Measurements from ENCODE around the gene ZFHX2.
"Not testable (repeated sequence)": the region's sequence is repeated elsewhere in the genome, so short reads cannot be mapped to it uniquely, and the experiment has no call there.

DNA sequence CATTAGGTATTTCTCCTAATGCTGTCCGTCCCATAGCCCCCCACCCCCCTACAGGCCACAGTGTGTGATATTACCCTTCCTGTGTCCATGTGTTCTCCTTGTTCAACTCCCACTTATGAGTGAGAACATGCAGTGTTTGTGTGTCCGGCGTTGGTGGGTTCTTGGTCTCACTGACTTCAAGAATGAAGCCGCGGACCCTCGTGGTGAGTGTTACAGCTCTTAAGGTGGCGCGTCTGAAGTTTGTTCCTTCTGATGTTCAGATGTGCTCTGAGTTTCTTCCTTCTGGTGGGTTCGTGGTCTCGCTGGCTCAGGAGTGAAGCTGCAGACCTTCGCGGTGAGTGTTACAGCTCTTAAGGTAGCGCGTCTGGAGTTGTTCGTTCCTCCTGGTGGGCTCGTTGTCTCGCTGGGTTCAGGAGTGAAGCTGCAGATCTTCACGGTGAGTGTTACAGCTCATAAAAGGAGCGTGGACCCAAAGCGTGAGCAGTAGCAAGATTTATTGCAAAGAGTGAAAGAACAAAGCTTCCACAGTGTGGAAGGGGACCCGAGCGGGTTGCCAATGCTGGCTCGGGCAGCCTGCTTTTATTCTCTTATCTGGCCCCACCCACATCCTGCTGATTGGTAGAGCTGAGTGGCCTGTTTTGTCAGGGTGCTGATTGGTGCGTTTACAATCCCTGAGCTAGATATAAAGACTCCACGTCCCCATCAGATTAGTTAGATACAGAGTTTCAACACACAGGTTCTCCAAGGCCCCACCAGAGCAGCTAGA lies 32.4 kb upstream of the ZFHX2 start:
- TF ChIP-seq POLR2A, CTCF (IDR thresholded peaks at IDR 0.05): not testable (repeated sequence)

All from testis (tissue), 2 donors.